KMS-11 (cell line): ENCODE measurements around the gene GOT2.
"Not testable (repeated sequence)": the region's sequence is repeated elsewhere in the genome, so short reads cannot be mapped to it uniquely, and the experiment has no call there.

Experiments
- H2AFZ ChIP-seq: fragments of 200-600 bp; sonication (generic); 2 replicates; pipeline ENCODE4 v1.6.1; 2016; ENCODE audit warnings: antibody characterized with exemption, mixed run types, low read depth
- H3K27ac ChIP-seq: fragments of 200-600 bp; sonication (generic); 2 replicates; pipeline ENCODE4 v1.6.1; 2016; ENCODE audit warnings: mild to moderate bottlenecking, mixed run types
- H3K27me3 ChIP-seq: fragments of 200-600 bp; sonication (generic); 2 replicates; pipeline ENCODE4 v1.6.1; 2017; ENCODE audit warnings: mild to moderate bottlenecking, low read depth, mixed run types, moderate library complexity; ENCODE audit not compliant: insufficient read depth
- H3K36me3 ChIP-seq: fragments of 200-600 bp; sonication (generic); 2 replicates; pipeline ENCODE4 v1.6.1; 2017; ENCODE audit warnings: mild to moderate bottlenecking, mixed run types; ENCODE audit not compliant: insufficient read depth
- H3K4me1 ChIP-seq: fragments of 200-600 bp; sonication (generic); 2 replicates; pipeline ENCODE4 v1.6.1; 2016; ENCODE audit warnings: mild to moderate bottlenecking, low read depth, mixed run types; ENCODE audit not compliant: poor library complexity, severe bottlenecking
- H3K4me2 ChIP-seq: fragments of 200-600 bp; sonication (generic); 2 replicates; pipeline ENCODE4 v1.7.0; 2016; ENCODE audit warnings: mild to moderate bottlenecking, mixed run types
- H3K4me3 ChIP-seq: fragments of 200-600 bp; sonication (generic); IDR thresholded peaks from 2 replicates; pipeline ENCODE4 v1.6.1; 2017; ENCODE audit warnings: low read depth, low read length, mixed read lengths; ENCODE audit not compliant: insufficient read depth
- H3K79me2 ChIP-seq: fragments of 200-600 bp; sonication (generic); 2 replicates; pipeline ENCODE4 v1.6.1; 2016; ENCODE audit warnings: low read depth, mixed run types; ENCODE audit not compliant: insufficient read depth
- H3K9ac ChIP-seq: fragments of 200-600 bp; sonication (generic); 2 replicates; pipeline ENCODE4 v1.6.1; 2016; ENCODE audit warnings: mild to moderate bottlenecking, mixed run types
- H4K20me1 ChIP-seq: fragments of 200-600 bp; sonication (generic); 2 replicates; pipeline ENCODE4 v1.6.1; 2016; ENCODE audit warnings: mild to moderate bottlenecking, mixed run types; ENCODE audit not compliant: insufficient read depth
- TF ChIP-seq, protein P1 (sequence below): fragments of 200-600 bp; sonication (generic); conservative IDR thresholded peaks from 2 replicates; pipeline ENCODE4 v1.6.1; 2017; ENCODE audit warnings: low read depth, mild to moderate bottlenecking, antibody characterized with exemption, low read length, moderate library complexity, mixed read lengths

GOT2 gene

DNA sequence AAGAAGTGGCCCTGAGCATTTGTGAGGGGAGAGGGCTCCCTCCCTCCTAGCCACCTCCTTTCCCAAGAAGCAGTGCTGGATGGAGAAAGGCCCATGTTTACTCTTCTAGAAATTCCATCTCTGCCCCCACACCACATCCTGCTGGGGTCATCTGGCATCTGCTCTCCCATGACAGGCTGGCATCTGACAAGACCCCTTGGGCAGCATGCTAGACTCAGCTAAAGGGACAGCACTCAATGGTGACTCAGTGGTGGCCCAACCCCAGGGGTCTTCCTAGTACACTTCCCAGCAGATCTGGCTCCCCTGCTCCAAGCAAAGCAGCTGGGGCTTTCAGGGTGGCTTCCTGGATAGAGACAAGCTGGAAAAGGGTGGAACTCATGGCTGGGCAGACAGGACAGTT, 63.9 kb downstream of the GOT2 start:
- Histone ChIP-seq H3K79me2 (no peaks in the 10 kb centered on the region), H3K4me2 (no peak overlapping the region), H3K4me3 (no peak overlapping the region), H3K4me1 (no peaks in the 10 kb centered on the region), H3K9ac (no peak overlapping the region), H4K20me1 (no peaks in the 10 kb centered on the region), H3K36me3 (no peaks in the 10 kb centered on the region), H2AFZ (no peak overlapping the region), H3K27me3 (no peaks in the 10 kb centered on the region), H3K27ac (no peak overlapping the region)
- TF ChIP-seq, protein P1, sequence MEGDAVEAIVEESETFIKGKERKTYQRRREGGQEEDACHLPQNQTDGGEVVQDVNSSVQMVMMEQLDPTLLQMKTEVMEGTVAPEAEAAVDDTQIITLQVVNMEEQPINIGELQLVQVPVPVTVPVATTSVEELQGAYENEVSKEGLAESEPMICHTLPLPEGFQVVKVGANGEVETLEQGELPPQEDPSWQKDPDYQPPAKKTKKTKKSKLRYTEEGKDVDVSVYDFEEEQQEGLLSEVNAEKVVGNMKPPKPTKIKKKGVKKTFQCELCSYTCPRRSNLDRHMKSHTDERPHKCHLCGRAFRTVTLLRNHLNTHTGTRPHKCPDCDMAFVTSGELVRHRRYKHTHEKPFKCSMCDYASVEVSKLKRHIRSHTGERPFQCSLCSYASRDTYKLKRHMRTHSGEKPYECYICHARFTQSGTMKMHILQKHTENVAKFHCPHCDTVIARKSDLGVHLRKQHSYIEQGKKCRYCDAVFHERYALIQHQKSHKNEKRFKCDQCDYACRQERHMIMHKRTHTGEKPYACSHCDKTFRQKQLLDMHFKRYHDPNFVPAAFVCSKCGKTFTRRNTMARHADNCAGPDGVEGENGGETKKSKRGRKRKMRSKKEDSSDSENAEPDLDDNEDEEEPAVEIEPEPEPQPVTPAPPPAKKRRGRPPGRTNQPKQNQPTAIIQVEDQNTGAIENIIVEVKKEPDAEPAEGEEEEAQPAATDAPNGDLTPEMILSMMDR = no peak

DNA sequence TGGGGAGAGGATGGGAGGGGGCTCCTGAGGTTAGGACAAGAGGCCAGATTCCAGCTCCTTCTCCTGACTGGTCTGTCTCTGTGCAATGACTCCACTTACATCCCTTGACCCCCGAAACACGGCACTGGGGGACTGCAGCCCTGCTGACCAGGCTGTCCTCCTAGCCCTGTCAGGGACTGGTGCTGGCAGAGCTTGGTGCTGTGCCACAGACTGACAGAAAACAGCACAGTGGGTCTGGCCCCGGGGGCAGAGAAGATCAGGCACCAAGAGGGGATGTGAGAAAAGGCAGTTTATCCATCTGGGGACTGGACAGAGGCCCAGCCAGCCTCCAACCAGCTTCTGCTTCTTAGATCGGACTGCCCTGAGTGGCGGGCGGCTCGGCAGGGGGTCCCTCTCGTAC, 68.9 kb downstream of the GOT2 start:
- no peaks in the 10 kb centered on the region for H3K4me1 ChIP-seq
- H3K79me2 ChIP-seq = no peaks in the 10 kb centered on the region
- H3K27me3 ChIP-seq = no peaks in the 10 kb centered on the region
- no peak overlapping the region for H3K27ac ChIP-seq
- no peak overlapping the region for H3K9ac ChIP-seq
- no peaks in the 10 kb centered on the region for H3K36me3 ChIP-seq
- H3K4me2 ChIP-seq = no peak overlapping the region
- H4K20me1 ChIP-seq = no peaks in the 10 kb centered on the region
- H3K4me3 ChIP-seq = no peak overlapping the region
- H2AFZ ChIP-seq = no peak overlapping the region
- TF ChIP-seq, protein P1 = no peak

DNA sequence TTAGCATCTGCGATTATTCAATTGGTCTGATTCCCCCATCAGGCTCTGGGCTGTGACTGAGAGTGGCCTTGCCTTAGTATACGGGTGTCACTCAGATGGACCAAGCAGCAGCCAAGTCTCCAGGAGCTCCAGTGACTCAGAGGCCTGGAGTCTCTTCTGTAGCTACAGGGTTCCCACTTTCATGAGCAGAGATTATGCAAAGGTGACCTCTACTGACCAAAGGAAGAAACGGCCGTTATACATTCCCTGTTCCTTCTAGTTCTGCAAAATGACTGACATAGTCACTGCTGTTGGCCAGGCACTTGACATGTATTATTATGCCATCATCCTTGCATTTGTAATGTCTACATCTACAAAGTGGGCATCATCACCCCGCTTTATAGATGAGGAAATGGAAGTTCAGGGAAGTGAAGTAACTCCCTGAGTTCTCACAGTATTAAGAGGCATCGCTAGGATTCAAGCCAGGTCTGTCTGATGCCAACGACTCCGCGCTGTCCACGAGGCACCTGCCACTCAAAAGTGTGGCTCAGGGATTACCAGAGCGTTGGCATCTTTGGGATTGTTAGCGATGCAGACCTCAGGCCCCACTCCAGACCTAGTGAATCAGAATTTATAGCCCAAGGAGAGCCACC, 72.8 kb downstream of the GOT2 start:
- H3K9ac ChIP-seq = no peak overlapping the region
- H3K4me3 ChIP-seq = no peak overlapping the region
- H3K4me2 ChIP-seq = no peak overlapping the region
- H3K36me3 ChIP-seq = no peaks in the 10 kb centered on the region
- H3K79me2 ChIP-seq = no peaks in the 10 kb centered on the region
- no peaks in the 10 kb centered on the region for H3K27me3 ChIP-seq
- no peak overlapping the region for H3K27ac ChIP-seq
- H3K4me1 ChIP-seq = no peaks in the 10 kb centered on the region
- H2AFZ ChIP-seq = no peak overlapping the region
- TF ChIP-seq, protein P1 = peak; percentile 59
- H4K20me1 ChIP-seq = no peaks in the 10 kb centered on the region

DNA sequence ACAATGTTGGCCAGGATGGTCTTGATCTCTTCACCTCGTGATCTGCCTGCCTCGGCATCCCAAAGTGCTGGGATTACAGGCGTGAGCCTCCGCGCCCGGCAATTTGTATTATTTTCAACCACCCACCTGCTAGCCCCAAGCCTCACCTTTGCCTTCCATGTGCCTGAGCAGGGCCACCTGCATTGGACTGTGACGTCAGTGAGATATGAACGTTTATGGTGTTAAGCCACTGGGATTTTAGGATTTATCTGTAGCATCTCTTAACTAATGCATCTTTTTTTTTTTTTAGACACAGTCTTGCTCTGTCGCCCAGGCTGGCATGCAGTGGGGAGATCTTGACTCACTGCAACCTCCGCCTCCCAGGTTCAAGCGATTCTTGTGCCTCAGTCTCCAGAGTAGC, 74.2 kb downstream of the GOT2 start:
- not testable (repeated sequence) for H3K27me3 ChIP-seq, H3K4me2 ChIP-seq, H3K4me3 ChIP-seq, H3K9ac ChIP-seq, H4K20me1 ChIP-seq, H3K79me2 ChIP-seq, H3K4me1 ChIP-seq, H3K36me3 ChIP-seq, H3K27ac ChIP-seq, H2AFZ ChIP-seq

DNA sequence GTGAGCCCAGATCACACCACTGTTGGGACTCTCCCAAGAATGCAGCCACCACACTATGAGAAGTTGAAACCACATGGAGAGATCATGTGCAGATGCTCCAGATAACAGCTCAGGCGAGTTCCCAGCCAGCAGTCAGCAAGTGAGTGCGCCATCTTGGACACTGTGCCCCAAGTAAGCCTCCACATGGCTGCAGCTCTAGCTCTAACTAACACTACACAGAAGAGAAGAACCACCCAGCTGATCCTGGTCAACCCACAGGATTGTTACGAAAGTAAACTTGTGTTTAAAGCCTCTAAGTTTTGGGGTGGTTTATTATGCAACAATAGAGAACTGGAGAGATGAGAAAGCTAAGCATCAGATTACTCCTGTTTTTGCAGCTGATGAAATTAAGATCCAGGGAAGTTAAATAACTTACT, 75.3 kb downstream of the GOT2 start:
- no peak overlapping the region for H3K27ac ChIP-seq
- H3K36me3 ChIP-seq = no peaks in the 10 kb centered on the region
- H3K9ac ChIP-seq = no peak overlapping the region
- no peaks in the 10 kb centered on the region for H4K20me1 ChIP-seq
- no peak overlapping the region for H3K4me3 ChIP-seq
- H3K4me1 ChIP-seq = no peaks in the 10 kb centered on the region
- H3K4me2 ChIP-seq = no peak overlapping the region
- H2AFZ ChIP-seq = no peak overlapping the region
- TF ChIP-seq, protein P1 = no peak
- H3K27me3 ChIP-seq = no peaks in the 10 kb centered on the region
- H3K79me2 ChIP-seq = no peaks in the 10 kb centered on the region
